Adrenal gland (tissue), 5 donors: Measurements from ENCODE around the gene HACD1.
"Not testable (repeated sequence)": the region's sequence is repeated elsewhere in the genome, so short reads cannot be mapped to it uniquely, and the experiment has no call there.

Experiments
- POLR2A ChIP-seq, 2 donors: fragments of 450-650 bp; IDR thresholded peaks; one replicate each; pipeline ENCODE4 v1.6.1; 2017; ENCODE audit warnings: antibody characterized with exemption in 2 of 2, mild to moderate bottlenecking in 2 of 2, moderate library complexity in 1 of 2
- TF ChIP-seq, protein P1 (sequence below), 6 experiments: fragments of 450-650 bp in 4 of 6; fragments of 200-600 bp in 2 of 6; sonication (generic) in 1 of 6; IDR thresholded peaks; 1 replicate in 5 of 6; 2 replicates in 1 of 6; pipeline versions ENCODE4 v1.5.1 to v1.8.0; 2016 to 2021; ENCODE audit warnings: antibody characterized with exemption in 6 of 6, mild to moderate bottlenecking in 2 of 6, moderate library complexity in 1 of 6
- donor health status: DM: no; HTN: no; CAD: no.

DNA sequence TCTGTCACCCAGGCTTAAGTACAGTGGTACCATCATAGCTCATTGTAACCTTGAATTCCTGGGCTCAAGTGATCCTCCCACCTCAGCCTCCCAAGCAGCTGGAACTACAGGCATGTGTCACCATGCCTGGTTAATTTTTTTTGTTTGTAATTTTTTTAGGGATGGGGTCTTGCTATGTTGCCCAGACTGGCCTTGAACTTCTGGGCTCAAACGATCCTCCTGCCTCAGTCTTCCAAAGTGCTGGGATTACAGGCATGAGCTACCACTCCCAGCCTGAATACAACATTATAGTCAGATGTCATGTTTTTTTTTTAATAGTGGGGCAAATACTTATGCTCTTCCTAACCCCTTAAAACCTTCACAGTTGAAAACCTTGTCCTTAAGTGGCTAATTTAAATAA, 27.9 kb downstream of the HACD1 start:
- TF ChIP-seq, protein P1, sequence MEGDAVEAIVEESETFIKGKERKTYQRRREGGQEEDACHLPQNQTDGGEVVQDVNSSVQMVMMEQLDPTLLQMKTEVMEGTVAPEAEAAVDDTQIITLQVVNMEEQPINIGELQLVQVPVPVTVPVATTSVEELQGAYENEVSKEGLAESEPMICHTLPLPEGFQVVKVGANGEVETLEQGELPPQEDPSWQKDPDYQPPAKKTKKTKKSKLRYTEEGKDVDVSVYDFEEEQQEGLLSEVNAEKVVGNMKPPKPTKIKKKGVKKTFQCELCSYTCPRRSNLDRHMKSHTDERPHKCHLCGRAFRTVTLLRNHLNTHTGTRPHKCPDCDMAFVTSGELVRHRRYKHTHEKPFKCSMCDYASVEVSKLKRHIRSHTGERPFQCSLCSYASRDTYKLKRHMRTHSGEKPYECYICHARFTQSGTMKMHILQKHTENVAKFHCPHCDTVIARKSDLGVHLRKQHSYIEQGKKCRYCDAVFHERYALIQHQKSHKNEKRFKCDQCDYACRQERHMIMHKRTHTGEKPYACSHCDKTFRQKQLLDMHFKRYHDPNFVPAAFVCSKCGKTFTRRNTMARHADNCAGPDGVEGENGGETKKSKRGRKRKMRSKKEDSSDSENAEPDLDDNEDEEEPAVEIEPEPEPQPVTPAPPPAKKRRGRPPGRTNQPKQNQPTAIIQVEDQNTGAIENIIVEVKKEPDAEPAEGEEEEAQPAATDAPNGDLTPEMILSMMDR (IDR thresholded peaks at IDR 0.05) = not testable (repeated sequence)
- TF ChIP-seq POLR2A (IDR thresholded peaks at IDR 0.05) = not testable (repeated sequence)
